HFF-Myc (cell line): ENCODE data around the gene TRIB2.

Experiments used
- DNase-seq: peaks from one replicate; pipeline ENCODE4 v3.0.0-alpha.2; 2011; ENCODE audit warnings: low read depth; ENCODE audit errors: extremely low read depth
- H3K4me3 ChIP-seq: replicated peaks from 2 replicates; pipeline ENCODE4 v1.5.1; 2011; ENCODE audit warnings: low read depth, mild to moderate bottlenecking, control low read depth, low read length
- TF ChIP-seq, protein P1 (sequence below): IDR thresholded peaks from 2 replicates; pipeline ENCODE4 v1.5.1; 2012; ENCODE audit warnings: mild to moderate bottlenecking, low read depth, low read length, control low read depth; ENCODE audit errors: missing control alignments

Gene TRIB2

DNA sequence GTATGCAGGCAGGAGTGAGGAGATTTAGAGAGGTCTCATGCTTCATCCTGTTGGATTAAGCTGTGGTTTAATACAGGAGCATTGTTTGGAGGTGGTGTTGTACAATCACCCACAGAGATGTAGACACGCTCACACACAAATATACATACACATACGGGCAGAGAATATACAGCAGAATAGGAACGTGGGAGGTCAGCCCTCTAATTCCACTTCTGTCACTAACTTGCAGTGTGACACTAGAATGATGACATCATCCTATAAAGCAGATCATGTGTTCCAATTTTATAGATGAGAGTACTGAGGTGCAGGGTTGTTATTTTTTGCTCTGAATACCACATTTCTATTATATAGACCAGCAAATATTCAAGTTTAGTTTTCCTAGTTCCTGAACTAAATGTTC lies 54.4 kb downstream of the TRIB2 start:
- H3K4me3 ChIP-seq = no peak overlapping the region
- TF ChIP-seq, protein P1, sequence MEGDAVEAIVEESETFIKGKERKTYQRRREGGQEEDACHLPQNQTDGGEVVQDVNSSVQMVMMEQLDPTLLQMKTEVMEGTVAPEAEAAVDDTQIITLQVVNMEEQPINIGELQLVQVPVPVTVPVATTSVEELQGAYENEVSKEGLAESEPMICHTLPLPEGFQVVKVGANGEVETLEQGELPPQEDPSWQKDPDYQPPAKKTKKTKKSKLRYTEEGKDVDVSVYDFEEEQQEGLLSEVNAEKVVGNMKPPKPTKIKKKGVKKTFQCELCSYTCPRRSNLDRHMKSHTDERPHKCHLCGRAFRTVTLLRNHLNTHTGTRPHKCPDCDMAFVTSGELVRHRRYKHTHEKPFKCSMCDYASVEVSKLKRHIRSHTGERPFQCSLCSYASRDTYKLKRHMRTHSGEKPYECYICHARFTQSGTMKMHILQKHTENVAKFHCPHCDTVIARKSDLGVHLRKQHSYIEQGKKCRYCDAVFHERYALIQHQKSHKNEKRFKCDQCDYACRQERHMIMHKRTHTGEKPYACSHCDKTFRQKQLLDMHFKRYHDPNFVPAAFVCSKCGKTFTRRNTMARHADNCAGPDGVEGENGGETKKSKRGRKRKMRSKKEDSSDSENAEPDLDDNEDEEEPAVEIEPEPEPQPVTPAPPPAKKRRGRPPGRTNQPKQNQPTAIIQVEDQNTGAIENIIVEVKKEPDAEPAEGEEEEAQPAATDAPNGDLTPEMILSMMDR = no peak
- DNase-seq = no peak

DNA sequence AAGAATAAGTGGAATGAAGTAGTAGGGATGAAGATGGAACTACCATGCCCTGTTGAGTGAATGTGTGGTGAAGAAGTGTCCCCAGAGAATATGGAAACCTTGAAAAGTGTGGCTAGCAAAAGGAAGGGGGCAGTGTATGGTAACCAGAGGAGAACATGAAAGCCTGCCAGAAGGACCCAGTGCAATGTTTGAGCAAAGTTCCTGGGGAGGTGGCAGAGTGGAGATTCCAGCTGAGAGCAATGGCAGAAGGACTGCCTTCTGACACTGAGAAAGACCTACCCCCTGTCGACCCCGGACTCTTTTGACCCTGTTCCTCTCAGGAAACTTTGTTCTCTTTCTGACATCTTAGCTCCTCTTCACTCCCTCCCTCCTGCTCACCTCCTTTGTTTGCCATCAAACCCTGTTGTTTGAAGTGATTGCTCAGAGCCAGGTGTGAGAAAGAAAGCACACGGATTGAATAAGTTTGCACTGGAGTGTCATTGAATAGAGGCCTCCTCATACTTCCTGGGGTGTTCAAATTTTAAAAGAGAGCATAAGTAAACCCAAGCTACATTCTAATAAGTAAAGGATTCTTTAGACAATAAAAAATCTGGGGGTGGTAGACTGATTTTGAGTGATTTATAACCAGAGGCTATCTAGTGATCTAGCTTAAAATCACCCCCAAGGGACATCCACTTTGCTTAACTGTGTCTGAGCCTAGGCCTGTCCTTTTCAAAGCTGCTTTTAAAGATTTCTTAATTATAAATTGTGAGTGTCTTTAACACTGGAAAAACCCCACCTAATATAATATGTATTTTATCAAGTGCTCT lies 57.1 kb downstream of the TRIB2 start:
- no peak for DNase-seq
- H3K4me3 ChIP-seq = no peak overlapping the region
- TF ChIP-seq, protein P1 = no peak

DNA sequence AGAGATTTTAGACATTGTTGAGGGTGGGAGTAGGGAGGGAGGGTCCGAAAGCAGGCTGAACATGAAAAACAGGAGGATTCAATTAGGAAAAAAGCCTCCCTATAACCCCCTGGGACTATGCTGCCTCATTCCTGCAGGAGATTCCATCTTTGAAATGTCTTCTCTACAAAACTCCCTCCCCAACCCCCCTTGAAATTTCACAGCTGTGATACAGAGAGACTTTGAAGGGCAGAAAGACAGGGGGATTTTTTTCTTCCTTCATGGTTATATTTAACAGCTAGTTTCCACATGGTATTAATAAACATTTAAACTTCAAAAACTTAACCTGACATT lies 57.6 kb downstream of the TRIB2 start:
- DNase-seq = no peak
- TF ChIP-seq, protein P1 = no peak
- no peak overlapping the region for H3K4me3 ChIP-seq

DNA sequence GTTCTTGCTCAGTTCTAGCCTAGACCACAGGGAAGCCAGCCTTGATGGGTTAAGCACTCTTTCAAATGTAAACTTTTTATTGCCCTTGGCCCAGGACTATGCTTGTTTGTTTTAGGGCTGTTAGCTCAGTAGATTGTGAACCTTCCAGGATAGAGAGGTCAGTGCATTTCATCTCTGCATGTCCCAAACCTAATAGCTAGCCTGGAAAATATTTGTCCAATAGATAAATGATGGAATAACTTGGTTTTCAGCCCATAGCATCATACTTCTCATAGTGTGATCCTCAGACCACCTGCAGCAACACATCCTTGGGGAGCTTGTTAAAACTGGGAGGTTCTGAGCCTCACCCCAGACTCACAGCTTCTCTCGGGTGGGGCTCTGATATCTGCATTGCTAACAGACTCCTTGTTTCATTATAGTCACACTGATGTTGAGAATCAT lies 59.8 kb downstream of the TRIB2 start:
- TF ChIP-seq, protein P1 = no peak
- H3K4me3 ChIP-seq = no peak overlapping the region
- DNase-seq = no peak

DNA sequence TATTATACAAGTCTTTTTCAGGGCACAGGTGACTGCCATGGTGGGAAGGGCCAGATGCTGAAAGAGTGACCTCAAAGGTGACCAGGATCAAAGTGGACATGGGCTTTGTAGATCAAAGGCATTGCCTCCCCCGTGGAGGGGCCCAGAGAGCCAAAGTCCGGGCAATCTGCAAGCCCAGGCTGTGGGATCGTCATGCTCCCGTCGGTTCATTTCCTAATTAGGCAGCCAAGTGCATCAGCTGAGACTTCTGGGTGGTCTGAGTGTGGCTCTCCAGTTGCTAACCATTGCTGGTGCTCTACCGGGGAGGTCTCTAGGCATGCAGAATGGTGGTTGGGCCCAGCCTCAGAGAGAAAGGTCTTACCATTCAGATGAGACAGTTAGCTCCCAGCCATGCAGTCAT lies 61.6 kb downstream of the TRIB2 start:
- no peak for DNase-seq
- no peak overlapping the region for H3K4me3 ChIP-seq
- TF ChIP-seq, protein P1 = no peak

DNA sequence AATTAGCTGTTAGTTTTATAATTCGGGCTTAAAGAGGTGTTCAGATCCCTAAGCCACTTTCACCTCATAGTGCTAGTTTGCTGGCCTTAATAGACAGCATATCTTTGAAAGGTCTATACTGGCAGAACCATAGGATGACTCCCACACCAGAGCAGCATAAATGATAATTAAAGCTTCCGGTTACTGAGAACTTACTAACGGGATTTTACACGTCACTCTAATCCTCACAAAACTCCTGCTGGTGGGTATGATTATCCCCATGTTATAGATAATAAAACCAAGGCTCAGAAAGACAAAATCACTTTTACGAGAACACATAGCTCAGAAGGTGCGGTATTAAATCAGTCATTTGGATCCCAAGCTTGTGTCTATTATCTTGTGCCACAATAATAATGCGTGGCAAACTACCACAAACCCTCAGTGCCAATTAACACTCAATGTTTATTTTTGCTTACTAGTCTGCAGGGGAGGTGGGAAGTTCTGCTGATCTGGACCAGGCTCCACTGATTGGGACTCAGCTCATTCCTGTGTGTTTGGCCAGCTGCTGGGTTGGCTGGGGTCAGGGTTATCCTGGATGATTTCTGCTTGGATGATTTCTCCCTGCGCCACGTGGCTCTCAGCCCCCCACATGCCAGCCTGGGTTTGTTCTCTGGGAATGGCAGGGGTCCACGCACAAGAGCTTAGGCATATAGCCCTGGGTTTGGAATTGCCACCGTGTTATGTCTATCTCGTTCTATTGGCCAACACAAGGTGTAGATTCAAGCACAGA lies 62.3 kb downstream of the TRIB2 start:
- H3K4me3 ChIP-seq = no peak overlapping the region
- TF ChIP-seq, protein P1 = no peak
- no peak for DNase-seq
